GM18511 (cell line): ENCODE results near the gene IGF2BP3.
A peak's percentile ranks its signal among the peaks of the same experiment; 100 is the strongest.

Source experiments
- ATAC-seq: cut with Tn5 transposase; IDR thresholded peaks from one replicate; pipeline ENCODE4 v1.9.1; 2021; ENCODE audit warnings: mild to moderate bottlenecking, moderate library complexity; ENCODE audit not compliant: unreplicated experiment

IGF2BP3 gene

GRCh38 chr7:23380961-23381360 lies 89.3 kb downstream of the IGF2BP3 start:
- no peak for ATAC-seq

GRCh38 chr7:23380556-23380955 lies 89.7 kb downstream of the IGF2BP3 start:
- ATAC-seq: no peak

- ATAC-seq: no peak
These were observed 91.3 kb downstream of the IGF2BP3 start for GRCh38 chr7:23378996-23379395.

GRCh38 chr7:23377134-23377533 lies 93.2 kb downstream of the IGF2BP3 start:
- no peak for ATAC-seq

- peak; percentile 83 for ATAC-seq
These were observed 96.9 kb downstream of the IGF2BP3 start for GRCh38 chr7:23373151-23374004.

- no peak for ATAC-seq
These were observed 97.7 kb downstream of the IGF2BP3 start for GRCh38 chr7:23372611-23373010.

- no peak for ATAC-seq
These were observed 98.6 kb downstream of the IGF2BP3 start for GRCh38 chr7:23371654-23372053.

GRCh38 chr7:23369695-23370404 lies 100.4 kb downstream of the IGF2BP3 start:
- ATAC-seq: no peak

- ATAC-seq: no peak
These were observed 101.2 kb downstream of the IGF2BP3 start for GRCh38 chr7:23369100-23369499.

GRCh38 chr7:23358152-23358674 lies 112.1 kb downstream of the IGF2BP3 start:
- no peak for ATAC-seq

GRCh38 chr7:23357190-23358093 lies 112.8 kb downstream of the IGF2BP3 start:
- no peak for ATAC-seq

GRCh38 chr7:23356726-23357125 lies 113.6 kb downstream of the IGF2BP3 start:
- ATAC-seq: no peak

GRCh38 chr7:23356168-23356567 lies 114.1 kb downstream of the IGF2BP3 start:
- ATAC-seq: no peak

- peak; percentile 80 for ATAC-seq
These were observed 117.1 kb downstream of the IGF2BP3 start for GRCh38 chr7:23353172-23353571.

GRCh38 chr7:23350466-23350865 lies 119.8 kb downstream of the IGF2BP3 start:
- ATAC-seq: no peak

GRCh38 chr7:23349484-23350157 lies 120.7 kb downstream of the IGF2BP3 start:
- ATAC-seq: no peak

- ATAC-seq: peak; percentile 57
These were observed 122.6 kb downstream of the IGF2BP3 start for GRCh38 chr7:23347682-23348180.

GRCh38 chr7:23347033-23347681 lies 123.1 kb downstream of the IGF2BP3 start:
- no peak for ATAC-seq

GRCh38 chr7:23346316-23346715 lies 124.0 kb downstream of the IGF2BP3 start:
- ATAC-seq: peak; percentile 56

- no peak for ATAC-seq
These were observed 124.7 kb downstream of the IGF2BP3 start for GRCh38 chr7:23345601-23346000.
